Activated CD8-positive, alpha-beta memory T cell treated with anti-CD3 and anti-CD28 coated beads for 4 hours (primary cell): ENCODE data around the gene SCML2.
"Not testable (repeated sequence)": the region's sequence is repeated elsewhere in the genome, so short reads cannot be mapped to it uniquely, and the experiment has no call there.

Experiments
- DNase-seq, 2 donors: peaks; one replicate each; pipeline ENCODE4 v3.0.0-alpha.2; 2020; ENCODE audit warnings: low read depth in 2 of 2

SCML2 gene

GRCh38 chrX:18354369-18355223 is at the start of gene SCML2:
TSS of gene SCML2 (minus strand) at chrX:18354688. CDS start at chrX:18334071, 20,617 bp downstream.
- no peak for DNase-seq

- DNase-seq: no peak
These were observed 47.3 kb upstream of the SCML2 start for GRCh38 chrX:18401848-18402213.

- DNase-seq: no peak
These were observed 40.0 kb upstream of the SCML2 start for GRCh38 chrX:18394477-18394876.

- DNase-seq: peak; percentile 18 to 27
These were observed 36.6 kb upstream of the SCML2 start for GRCh38 chrX:18390941-18391538.

GRCh38 chrX:18389966-18390365 is 35.5 kb upstream of the SCML2 start:
- DNase-seq: no peak

GRCh38 chrX:18377796-18378195 is 23.3 kb upstream of the SCML2 start:
- DNase-seq: no peak

- not testable (repeated sequence) for DNase-seq
These were observed 20.8 kb upstream of the SCML2 start for GRCh38 chrX:18375131-18375805.

- not testable (repeated sequence) for DNase-seq
These were observed 14.6 kb upstream of the SCML2 start for GRCh38 chrX:18369096-18369495.

- DNase-seq: no peak
These were observed 13.9 kb upstream of the SCML2 start for GRCh38 chrX:18368402-18368801.

- DNase-seq: no peak
These were observed 6.4 kb upstream of the SCML2 start for GRCh38 chrX:18360867-18361266.

GRCh38 chrX:18353931-18354368 is 538 bp downstream of the SCML2 start:
- no peak for DNase-seq

GRCh38 chrX:18351784-18352183 is 2.7 kb downstream of the SCML2 start:
- no peak for DNase-seq

- no peak for DNase-seq
These were observed 6.4 kb downstream of the SCML2 start for GRCh38 chrX:18348047-18348446.

GRCh38 chrX:18309401-18309800 is 45.1 kb downstream of the SCML2 start:
- no peak for DNase-seq

GRCh38 chrX:18297251-18297650 is 57.2 kb downstream of the SCML2 start:
- DNase-seq: no peak

GRCh38 chrX:18294893-18295292 is 59.6 kb downstream of the SCML2 start:
- no peak for DNase-seq

GRCh38 chrX:18291006-18291545 is 63.4 kb downstream of the SCML2 start:
- no peak for DNase-seq

- no peak for DNase-seq
These were observed 64.3 kb downstream of the SCML2 start for GRCh38 chrX:18290200-18290599.

GRCh38 chrX:18288716-18289115 is 65.8 kb downstream of the SCML2 start:
- DNase-seq: no peak

- DNase-seq: no peak
These were observed 68.1 kb downstream of the SCML2 start for GRCh38 chrX:18286322-18286831.

GRCh38 chrX:18278449-18278848 is 76.0 kb downstream of the SCML2 start:
- DNase-seq: no peak

GRCh38 chrX:18272222-18272621 is 82.3 kb downstream of the SCML2 start:
- no peak for DNase-seq
